DND-41 (cell line): ENCODE measurements around the gene TECPR2.

Experiments used
- ATAC-seq: fragments of 200-7000 bp; cut with Tn5 transposase; 3 replicates; pipeline ENCODE4 v1.9.1; 2021; ENCODE audit warnings: low read depth; ENCODE audit not compliant: insufficient read depth
- DNase-seq: peaks from one replicate; pipeline ENCODE4 v3.0.0-alpha.2; 2020
- H2AFZ ChIP-seq: 2 replicates; pipeline ENCODE4 v1.6.0; 2012; ENCODE audit warnings: low read depth, low read length
- H3K27ac ChIP-seq: 2 replicates; pipeline ENCODE4 v1.5.1; 2012; ENCODE audit warnings: low read length, inconsistent platforms
- H3K27me3 ChIP-seq: fragments of 200-600 bp; sonication (generic); 2 replicates; pipeline ENCODE4 v1.6.0; 2012; ENCODE audit warnings: low read length, mild to moderate bottlenecking, inconsistent platforms; ENCODE audit not compliant: insufficient read depth, poor library complexity
- H3K36me3 ChIP-seq: 2 replicates; pipeline ENCODE4 v1.5.1; 2012; ENCODE audit warnings: low read length, inconsistent platforms; ENCODE audit not compliant: insufficient read depth
- H3K4me1 ChIP-seq: 2 replicates; pipeline ENCODE4 v1.5.1; 2012; ENCODE audit warnings: mild to moderate bottlenecking, low read length; ENCODE audit not compliant: insufficient read depth
- H3K4me2 ChIP-seq: 2 replicates; pipeline ENCODE4 v1.6.0; 2012; ENCODE audit warnings: mild to moderate bottlenecking, moderate library complexity, low read length, inconsistent platforms; ENCODE audit not compliant: insufficient read depth
- H3K4me3 ChIP-seq, 2 experiments: fragments of 200-600 bp in 1 of 2; shearing (Covaris generic) in 1 of 2; 2 replicates each; pipeline ENCODE4 v1.5.1; 2012 to 2016; ENCODE audit warnings: inconsistent platforms in 2 of 2, low read length in 2 of 2, mild to moderate bottlenecking in 2 of 2, low read depth in 1 of 2, moderate library complexity in 1 of 2
- H3K79me2 ChIP-seq: 2 replicates; pipeline ENCODE4 v1.6.0; 2012; ENCODE audit warnings: low read length, inconsistent platforms; ENCODE audit not compliant: insufficient read depth
- H3K9ac ChIP-seq: 2 replicates; pipeline ENCODE4 v1.6.0; 2012; ENCODE audit warnings: low read depth, mild to moderate bottlenecking, inconsistent platforms, low read length, moderate library complexity
- H3K9me3 ChIP-seq: 2 replicates; pipeline ENCODE4 v1.5.1; 2012; ENCODE audit warnings: low read length, moderate library complexity, mild to moderate bottlenecking, inconsistent platforms; ENCODE audit not compliant: insufficient read depth, severe bottlenecking
- H4K20me1 ChIP-seq: 2 replicates; pipeline ENCODE4 v1.6.0; 2012; ENCODE audit warnings: low read length; ENCODE audit not compliant: insufficient read depth
- EZH2 ChIP-seq: IDR thresholded peaks from 3 replicates; pipeline ENCODE4 v1.6.1; 2012; ENCODE audit warnings: borderline replicate concordance, low read depth, mild to moderate bottlenecking, moderate library complexity, low read length, inconsistent platforms; ENCODE audit not compliant: severe bottlenecking
- TF ChIP-seq, protein P1 (sequence below): IDR thresholded peaks from 2 replicates; pipeline ENCODE4 v1.5.1; 2012; ENCODE audit warnings: borderline replicate concordance, low read length, moderate library complexity, mild to moderate bottlenecking; ENCODE audit not compliant: poor library complexity, severe bottlenecking; ENCODE audit errors: extremely low read depth

The TECPR2 gene

DNA sequence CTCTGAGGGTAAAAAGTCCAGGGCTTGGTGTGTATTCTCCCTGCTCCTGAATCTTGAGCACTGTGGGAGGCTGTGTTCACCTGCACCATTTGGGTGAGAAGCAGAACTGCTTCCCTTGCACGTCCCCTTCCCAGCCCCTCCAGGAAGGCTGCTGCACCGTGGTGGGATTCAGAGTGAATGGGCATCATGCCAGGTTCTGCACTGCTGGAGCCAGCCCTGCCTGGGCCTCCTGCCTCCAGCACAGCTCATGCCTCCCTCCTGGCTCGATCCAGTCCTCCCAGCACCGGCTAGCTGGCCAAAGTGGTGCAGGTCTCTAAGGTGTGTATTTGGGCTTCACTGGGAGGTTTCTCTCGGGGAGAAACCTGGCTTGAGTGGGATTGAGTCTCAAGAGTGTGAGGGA lies 92.0 kb downstream of the TECPR2 start:
- no peak overlapping the region for H3K9ac ChIP-seq
- H3K9me3 ChIP-seq, result no peaks in the 10 kb centered on the region
- no peak overlapping the region for H3K4me2 ChIP-seq
- peaks cover 26% of the 10 kb centered on the region; the same call in 1 of the 2 replicates for H3K36me3 ChIP-seq
- TF ChIP-seq, protein P1, sequence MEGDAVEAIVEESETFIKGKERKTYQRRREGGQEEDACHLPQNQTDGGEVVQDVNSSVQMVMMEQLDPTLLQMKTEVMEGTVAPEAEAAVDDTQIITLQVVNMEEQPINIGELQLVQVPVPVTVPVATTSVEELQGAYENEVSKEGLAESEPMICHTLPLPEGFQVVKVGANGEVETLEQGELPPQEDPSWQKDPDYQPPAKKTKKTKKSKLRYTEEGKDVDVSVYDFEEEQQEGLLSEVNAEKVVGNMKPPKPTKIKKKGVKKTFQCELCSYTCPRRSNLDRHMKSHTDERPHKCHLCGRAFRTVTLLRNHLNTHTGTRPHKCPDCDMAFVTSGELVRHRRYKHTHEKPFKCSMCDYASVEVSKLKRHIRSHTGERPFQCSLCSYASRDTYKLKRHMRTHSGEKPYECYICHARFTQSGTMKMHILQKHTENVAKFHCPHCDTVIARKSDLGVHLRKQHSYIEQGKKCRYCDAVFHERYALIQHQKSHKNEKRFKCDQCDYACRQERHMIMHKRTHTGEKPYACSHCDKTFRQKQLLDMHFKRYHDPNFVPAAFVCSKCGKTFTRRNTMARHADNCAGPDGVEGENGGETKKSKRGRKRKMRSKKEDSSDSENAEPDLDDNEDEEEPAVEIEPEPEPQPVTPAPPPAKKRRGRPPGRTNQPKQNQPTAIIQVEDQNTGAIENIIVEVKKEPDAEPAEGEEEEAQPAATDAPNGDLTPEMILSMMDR, result no peak
- no peak for TF ChIP-seq EZH2
- no peak overlapping the region for H2AFZ ChIP-seq
- H3K4me3 ChIP-seq, result no peak overlapping the region
- H3K27me3 ChIP-seq, result no peaks in the 10 kb centered on the region
- no peaks in the 10 kb centered on the region for H3K4me1 ChIP-seq
- no peak for DNase-seq
- ATAC-seq, result no peak
- no peak overlapping the region for H3K27ac ChIP-seq
- no peaks in the 10 kb centered on the region for H3K79me2 ChIP-seq
- no peaks in the 10 kb centered on the region; the same call in 1 of the 2 replicates for H4K20me1 ChIP-seq

DNA sequence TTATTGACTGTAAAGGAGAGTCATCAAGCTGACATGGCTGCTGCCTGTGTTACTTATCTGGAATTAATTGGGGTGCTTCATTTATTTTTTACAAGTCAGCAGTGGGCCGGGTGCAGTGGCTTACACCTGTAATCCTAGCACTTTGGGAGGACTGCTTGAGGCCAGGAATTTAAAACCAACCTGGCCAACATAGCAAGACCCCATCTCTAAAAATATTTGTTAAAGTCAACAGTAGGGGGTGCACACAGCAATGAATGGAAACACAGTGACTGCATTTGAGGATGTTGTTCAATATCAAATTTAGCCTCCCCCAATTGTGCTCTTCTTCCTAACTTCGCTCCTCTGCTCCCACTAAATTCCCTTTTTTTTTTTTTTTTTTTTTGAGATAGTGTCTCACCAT lies 94.8 kb downstream of the TECPR2 start:
- H4K20me1 ChIP-seq, result no peaks in the 10 kb centered on the region
- no peak overlapping the region for H3K4me2 ChIP-seq
- no peak for ATAC-seq
- H2AFZ ChIP-seq, result no peak overlapping the region
- no peak overlapping the region for H3K9ac ChIP-seq
- no peaks in the 10 kb centered on the region for H3K27me3 ChIP-seq
- no peaks in the 10 kb centered on the region for H3K9me3 ChIP-seq
- peaks cover 5% of the 10 kb centered on the region; the same call in 1 of the 2 replicates for H3K36me3 ChIP-seq
- H3K27ac ChIP-seq, result no peak overlapping the region
- H3K4me1 ChIP-seq, result no peaks in the 10 kb centered on the region
- H3K79me2 ChIP-seq, result no peaks in the 10 kb centered on the region
- no peak for TF ChIP-seq EZH2
- TF ChIP-seq, protein P1, result no peak
- no peak overlapping the region for H3K4me3 ChIP-seq
- DNase-seq, result no peak

DNA sequence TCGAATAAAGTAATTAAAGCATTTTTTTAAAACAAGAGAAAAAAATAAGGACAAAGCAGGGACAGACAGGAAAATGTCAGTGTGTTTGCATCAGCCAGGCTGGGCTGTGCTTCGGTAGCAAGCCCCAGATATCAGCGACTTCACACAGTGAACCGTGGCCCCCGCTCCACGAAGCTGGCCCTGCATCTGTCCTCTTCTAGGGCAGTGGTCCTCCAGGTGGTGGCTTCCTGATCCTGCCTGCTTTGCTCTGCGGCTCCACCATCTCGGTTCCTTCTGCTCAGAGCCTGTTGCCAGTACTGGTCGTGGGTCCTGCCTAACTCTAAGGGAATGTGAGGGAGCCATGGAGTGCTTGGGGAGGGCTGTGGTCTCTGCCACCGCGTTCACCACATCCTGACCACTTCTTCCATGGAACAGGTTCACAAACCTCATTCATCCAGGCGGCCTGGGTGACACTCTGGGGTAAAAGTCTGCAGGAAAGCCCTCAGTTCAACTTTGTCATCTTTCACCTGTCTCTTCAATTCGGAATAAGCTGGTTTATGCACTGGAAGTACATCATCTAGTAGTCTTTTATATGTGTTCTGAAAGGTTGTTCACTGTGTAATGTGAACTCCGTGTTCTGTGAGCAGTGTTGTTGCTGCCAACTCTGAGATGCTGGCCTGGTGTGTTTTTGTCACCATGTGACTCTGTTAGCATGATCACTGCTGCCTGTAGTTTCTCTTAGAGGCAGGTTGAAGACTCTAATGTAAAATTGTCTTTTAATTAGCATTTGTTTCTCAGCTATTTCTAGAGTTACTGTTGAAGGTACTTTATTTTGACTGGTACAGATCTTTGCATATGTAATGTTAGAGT lies 99.0 kb downstream of the TECPR2 start:
- Histone ChIP-seq H4K20me1 (no peaks in the 10 kb centered on the region), H3K27ac (no peak overlapping the region), H3K4me1 (no peaks in the 10 kb centered on the region), H3K36me3 (peaks cover 9% of the 10 kb centered on the region), H2AFZ (no peak overlapping the region), H3K79me2 (no peaks in the 10 kb centered on the region), H3K4me3 (no peak overlapping the region), H3K4me2 (no peak overlapping the region), H3K9me3 (no peaks in the 10 kb centered on the region), H3K27me3 (no peaks in the 10 kb centered on the region), H3K9ac (no peak overlapping the region)
- DNase-seq (peak; percentile 21), ATAC-seq (peak; percentile 56)
- no peak for TF ChIP-seq EZH2
- TF ChIP-seq, protein P1, result no peak
